K562 (cell line): ENCODE results near the gene FDX2. TPM values are rescaled to one million over a fixed set of nuclear protein-coding genes. Genes with fewer than 3 reads are reported as not detected.

Experiments
- CEBPG ChIP-seq, 3 experiments: fragments of 200-800 bp in 1 of 3; sonication (Bioruptor generic) in 1 of 3; sonication (generic) in 1 of 3; formaldehyde crosslinking in 1 of 3; IDR thresholded peaks in 2 of 3; conservative IDR thresholded peaks in 1 of 3; 2 replicates each; pipeline versions ENCODE4 v1.6.1 to v1.8.0; 2016 to 2022; ENCODE audit warnings: missing compliant biosample characterization in 2 of 3, missing genetic modification characterization in 2 of 3, mild to moderate bottlenecking in 1 of 3, missing genetic modification reagents in 1 of 3
- FOXJ2 ChIP-seq: fragments of 200-800 bp; sonication (Bioruptor generic); IDR thresholded peaks from 2 replicates; pipeline ENCODE4 v1.6.1; 2016; ENCODE audit warnings: missing genetic modification characterization, missing compliant biosample characterization
- FOXP1 ChIP-seq: sonication (generic); formaldehyde crosslinking; IDR thresholded peaks from 2 replicates; pipeline ENCODE4 v1.8.0; 2022; ENCODE audit warnings: mild to moderate bottlenecking, missing genetic modification reagents
- HMG20A ChIP-seq: fragments of 450-650 bp; formaldehyde crosslinking; conservative IDR thresholded peaks from 2 replicates; pipeline ENCODE4 v1.4.0; 2020; ENCODE audit warnings: mild to moderate bottlenecking, mixed read lengths
- JUNB ChIP-seq: fragments of 450-650 bp; formaldehyde crosslinking; conservative IDR thresholded peaks from 2 replicates; pipeline ENCODE4 v1.4.0; 2020; ENCODE audit warnings: mild to moderate bottlenecking
- MTA3 ChIP-seq: fragments of 450-650 bp; formaldehyde crosslinking; IDR thresholded peaks from 2 replicates; pipeline ENCODE4 v1.6.1; 2017; ENCODE audit warnings: mild to moderate bottlenecking, borderline replicate concordance
- RBM17 ChIP-seq: fragments of 200-400 bp; formaldehyde crosslinking; IDR thresholded peaks from 2 replicates; pipeline ENCODE4 v1.6.1; 2017; ENCODE audit warnings: low read depth, mild to moderate bottlenecking, low read length, borderline replicate concordance
- SMARCB1 ChIP-seq: IDR thresholded peaks from 2 replicates; pipeline ENCODE4 v1.6.1; 2011; ENCODE audit warnings: improper control_type of control experiment, low read depth; ENCODE audit not compliant: insufficient read length
- TOE1 ChIP-seq, 2 experiments: fragments of 450-650 bp in 1 of 2; sonication (generic) in 1 of 2; formaldehyde crosslinking in 1 of 2; IDR thresholded peaks; 2 replicates each; pipeline versions ENCODE4 v1.7.1 to v1.8.0; 2016 to 2022; ENCODE audit warnings: borderline replicate concordance in 2 of 2, mild to moderate bottlenecking in 2 of 2, antibody characterized with exemption in 1 of 2, inconsistent platforms in 1 of 2, low read depth in 1 of 2, missing genetic modification reagents in 1 of 2, moderate library complexity in 1 of 2
- XRCC5 ChIP-seq: fragments of 200-400 bp; formaldehyde crosslinking; IDR thresholded peaks from 2 replicates; pipeline ENCODE4 v1.6.1; 2017; ENCODE audit warnings: low read depth, mild to moderate bottlenecking, low read length
- polyA plus RNA-seq, 8 experiments: library from polyadenylated mRNA; depleted of rRNA in 4 of 8; stranded (reverse) in 5 of 8; unstranded in 3 of 8; fragments of >200 nt; fragmentation: Nextera tagmentation in 2 of 8; fragmentation: Illumina TruSeq in 1 of 8; extraction: Ambion mirVana in 2 of 8; extraction: Trizol in 1 of 8; gene quantifications; 2 replicates each; pipeline versions ENCODE4 v1.2.1 to v1.2.3, GENCODE V29; 2011 to 2014; ENCODE audit warnings: inconsistent platforms in 1 of 8, missing spikeins in 1 of 8
- total RNA-seq, 7 experiments: library from RNA; depleted of rRNA in 6 of 7; stranded (reverse); fragments of >200 nt in 6 of 7; fragmentation: Illumina TruSeq in 2 of 7; extraction: Trizol in 2 of 7; gene quantifications; 2 replicates each; pipeline versions ENCODE4 v1.2.1 to v1.2.3, GENCODE V29; 2011 to 2021; ENCODE audit warnings: low replicate concordance in 1 of 7
- TF ChIP-seq, protein P1 (sequence below): fragments of 450-650 bp; conservative IDR thresholded peaks from 2 replicates; pipeline ENCODE4 v1.6.1; 2016; ENCODE audit warnings: missing genetic modification characterization, low read depth, mild to moderate bottlenecking, missing compliant biosample characterization, moderate library complexity
- TF ChIP-seq, protein P2 (sequence below): fragments of 450-650 bp; IDR thresholded peaks from 2 replicates; pipeline ENCODE4 v1.6.1; 2016; ENCODE audit warnings: antibody characterized with exemption
- TF ChIP-seq, protein P3 (sequence below): fragments of 250-450 bp; sonication (Bioruptor Pico); IDR thresholded peaks from 2 replicates; pipeline ENCODE4 v1.8.0; 2022; ENCODE audit warnings: moderate library complexity, mild to moderate bottlenecking, inconsistent platforms
- TF ChIP-seq, protein P4 (sequence below): fragments of 450-650 bp; formaldehyde crosslinking; IDR thresholded peaks from 2 replicates; pipeline ENCODE4 v1.4.0; 2020; ENCODE audit warnings: mild to moderate bottlenecking, moderate library complexity
- TF ChIP-seq, protein P5 (sequence below): fragments of 150-350 bp; conservative IDR thresholded peaks from 2 replicates; pipeline ENCODE4 v1.6.1; 2014; ENCODE audit warnings: low read length

The FDX2 gene
- total and polyA plus RNA-seq, 9 of the 15 experiments (the other 6 are each of a cell fraction or from before 2014, with no cell fraction given) = 2.5 to 49.8 (median 29.7) TPM

DNA sequence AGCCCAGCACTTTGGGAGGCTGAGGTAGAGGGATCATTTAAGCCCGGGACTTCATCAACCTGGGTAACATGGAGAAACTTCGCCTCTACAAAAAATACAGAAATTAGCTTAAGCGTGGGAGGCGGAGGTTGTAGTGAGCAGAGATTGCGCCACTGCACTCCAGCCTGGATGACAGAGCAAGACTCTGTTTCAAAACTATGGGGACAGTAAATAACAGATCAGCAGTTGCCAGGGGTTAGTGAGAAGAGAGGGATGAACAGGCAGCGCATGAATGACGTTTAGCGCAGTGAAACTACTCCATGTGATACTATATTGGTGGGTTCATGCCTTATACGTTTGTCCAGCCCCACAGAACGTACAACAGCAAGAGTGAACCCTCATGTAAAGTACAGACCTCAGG, 30.7 kb upstream of the FDX2 start (continued):
- TF ChIP-seq, protein P1, sequence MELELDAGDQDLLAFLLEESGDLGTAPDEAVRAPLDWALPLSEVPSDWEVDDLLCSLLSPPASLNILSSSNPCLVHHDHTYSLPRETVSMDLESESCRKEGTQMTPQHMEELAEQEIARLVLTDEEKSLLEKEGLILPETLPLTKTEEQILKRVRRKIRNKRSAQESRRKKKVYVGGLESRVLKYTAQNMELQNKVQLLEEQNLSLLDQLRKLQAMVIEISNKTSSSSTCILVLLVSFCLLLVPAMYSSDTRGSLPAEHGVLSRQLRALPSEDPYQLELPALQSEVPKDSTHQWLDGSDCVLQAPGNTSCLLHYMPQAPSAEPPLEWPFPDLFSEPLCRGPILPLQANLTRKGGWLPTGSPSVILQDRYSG (tag) = no peak
- peak; percentile 87 for TF ChIP-seq CEBPG (CRISPR knock-in tag; IDR thresholded peaks at IDR 0.05)
- TF ChIP-seq CEBPG (tag; conservative IDR thresholded peaks at IDR 0.05 in 1 of 2, IDR thresholded peaks at IDR 0.05 in 1 of 2) = peak; percentile 89 to 96
- TF ChIP-seq, protein P2, sequence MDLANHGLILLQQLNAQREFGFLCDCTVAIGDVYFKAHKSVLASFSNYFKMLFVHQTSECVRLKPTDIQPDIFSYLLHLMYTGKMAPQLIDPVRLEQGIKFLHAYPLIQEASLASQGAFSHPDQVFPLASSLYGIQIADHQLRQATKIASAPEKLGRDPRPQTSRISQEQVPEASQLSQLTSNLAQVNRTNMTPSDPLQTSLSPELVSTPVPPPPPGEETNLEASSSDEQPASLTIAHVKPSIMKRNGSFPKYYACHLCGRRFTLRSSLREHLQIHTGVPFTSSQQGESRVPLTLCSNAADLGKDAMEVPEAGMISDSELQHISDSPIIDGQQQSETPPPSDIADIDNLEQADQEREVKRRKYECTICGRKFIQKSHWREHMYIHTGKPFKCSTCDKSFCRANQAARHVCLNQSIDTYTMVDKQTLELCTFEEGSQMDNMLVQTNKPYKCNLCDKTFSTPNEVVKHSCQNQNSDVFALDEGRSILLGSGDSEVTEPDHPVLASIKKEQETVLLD = no peak
- TF ChIP-seq XRCC5 = no peak
- TF ChIP-seq HMG20A = no peak
- TF ChIP-seq SMARCB1 = no peak
- TF ChIP-seq, protein P3, sequence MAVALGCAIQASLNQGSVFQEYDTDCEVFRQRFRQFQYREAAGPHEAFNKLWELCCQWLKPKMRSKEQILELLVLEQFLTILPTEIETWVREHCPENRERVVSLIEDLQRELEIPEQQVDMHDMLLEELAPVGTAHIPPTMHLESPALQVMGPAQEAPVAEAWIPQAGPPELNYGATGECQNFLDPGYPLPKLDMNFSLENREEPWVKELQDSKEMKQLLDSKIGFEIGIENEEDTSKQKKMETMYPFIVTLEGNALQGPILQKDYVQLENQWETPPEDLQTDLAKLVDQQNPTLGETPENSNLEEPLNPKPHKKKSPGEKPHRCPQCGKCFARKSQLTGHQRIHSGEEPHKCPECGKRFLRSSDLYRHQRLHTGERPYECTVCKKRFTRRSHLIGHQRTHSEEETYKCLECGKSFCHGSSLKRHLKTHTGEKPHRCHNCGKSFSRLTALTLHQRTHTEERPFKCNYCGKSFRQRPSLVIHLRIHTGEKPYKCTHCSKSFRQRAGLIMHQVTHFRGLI = no peak
- TF ChIP-seq FOXJ2 (tag) = peak; percentile 88
- no peak for TF ChIP-seq FOXP1 (CRISPR knock-in tag)
- TF ChIP-seq MTA3 = no peak
- no peak for TF ChIP-seq JUNB (CRISPR knock-in tag)
- no peak for TF ChIP-seq RBM17
- TF ChIP-seq, protein P4, sequence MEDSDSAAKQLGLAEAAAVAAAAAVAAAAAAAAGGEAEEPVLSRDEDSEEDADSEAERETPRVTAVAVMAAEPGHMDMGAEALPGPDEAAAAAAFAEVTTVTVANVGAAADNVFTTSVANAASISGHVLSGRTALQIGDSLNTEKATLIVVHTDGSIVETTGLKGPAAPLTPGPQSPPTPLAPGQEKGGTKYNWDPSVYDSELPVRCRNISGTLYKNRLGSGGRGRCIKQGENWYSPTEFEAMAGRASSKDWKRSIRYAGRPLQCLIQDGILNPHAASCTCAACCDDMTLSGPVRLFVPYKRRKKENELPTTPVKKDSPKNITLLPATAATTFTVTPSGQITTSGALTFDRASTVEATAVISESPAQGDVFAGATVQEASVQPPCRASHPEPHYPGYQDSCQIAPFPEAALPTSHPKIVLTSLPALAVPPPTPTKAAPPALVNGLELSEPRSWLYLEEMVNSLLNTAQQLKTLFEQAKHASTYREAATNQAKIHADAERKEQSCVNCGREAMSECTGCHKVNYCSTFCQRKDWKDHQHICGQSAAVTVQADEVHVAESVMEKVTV (CRISPR knock-in tag) = no peak
- TF ChIP-seq, protein P5, sequence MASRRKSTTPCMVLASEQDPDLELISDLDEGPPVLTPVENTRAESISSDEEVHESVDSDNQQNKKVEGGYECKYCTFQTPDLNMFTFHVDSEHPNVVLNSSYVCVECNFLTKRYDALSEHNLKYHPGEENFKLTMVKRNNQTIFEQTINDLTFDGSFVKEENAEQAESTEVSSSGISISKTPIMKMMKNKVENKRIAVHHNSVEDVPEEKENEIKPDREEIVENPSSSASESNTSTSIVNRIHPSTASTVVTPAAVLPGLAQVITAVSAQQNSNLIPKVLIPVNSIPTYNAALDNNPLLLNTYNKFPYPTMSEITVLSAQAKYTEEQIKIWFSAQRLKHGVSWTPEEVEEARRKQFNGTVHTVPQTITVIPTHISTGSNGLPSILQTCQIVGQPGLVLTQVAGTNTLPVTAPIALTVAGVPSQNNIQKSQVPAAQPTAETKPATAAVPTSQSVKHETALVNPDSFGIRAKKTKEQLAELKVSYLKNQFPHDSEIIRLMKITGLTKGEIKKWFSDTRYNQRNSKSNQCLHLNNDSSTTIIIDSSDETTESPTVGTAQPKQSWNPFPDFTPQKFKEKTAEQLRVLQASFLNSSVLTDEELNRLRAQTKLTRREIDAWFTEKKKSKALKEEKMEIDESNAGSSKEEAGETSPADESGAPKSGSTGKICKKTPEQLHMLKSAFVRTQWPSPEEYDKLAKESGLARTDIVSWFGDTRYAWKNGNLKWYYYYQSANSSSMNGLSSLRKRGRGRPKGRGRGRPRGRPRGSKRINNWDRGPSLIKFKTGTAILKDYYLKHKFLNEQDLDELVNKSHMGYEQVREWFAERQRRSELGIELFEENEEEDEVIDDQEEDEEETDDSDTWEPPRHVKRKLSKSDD = no peak
- no peak for TF ChIP-seq TOE1 (IDR thresholded peaks at IDR 0.05; ENCODE audit: borderline replicate concordance)
- TF ChIP-seq TOE1 (CRISPR knock-in tag; IDR thresholded peaks at IDR 0.05; ENCODE audit: borderline replicate concordance, low read depth) = no peak
